ENCODE measurements around the gene SELENOV.

- TF ChIP-seq, protein P1, sequence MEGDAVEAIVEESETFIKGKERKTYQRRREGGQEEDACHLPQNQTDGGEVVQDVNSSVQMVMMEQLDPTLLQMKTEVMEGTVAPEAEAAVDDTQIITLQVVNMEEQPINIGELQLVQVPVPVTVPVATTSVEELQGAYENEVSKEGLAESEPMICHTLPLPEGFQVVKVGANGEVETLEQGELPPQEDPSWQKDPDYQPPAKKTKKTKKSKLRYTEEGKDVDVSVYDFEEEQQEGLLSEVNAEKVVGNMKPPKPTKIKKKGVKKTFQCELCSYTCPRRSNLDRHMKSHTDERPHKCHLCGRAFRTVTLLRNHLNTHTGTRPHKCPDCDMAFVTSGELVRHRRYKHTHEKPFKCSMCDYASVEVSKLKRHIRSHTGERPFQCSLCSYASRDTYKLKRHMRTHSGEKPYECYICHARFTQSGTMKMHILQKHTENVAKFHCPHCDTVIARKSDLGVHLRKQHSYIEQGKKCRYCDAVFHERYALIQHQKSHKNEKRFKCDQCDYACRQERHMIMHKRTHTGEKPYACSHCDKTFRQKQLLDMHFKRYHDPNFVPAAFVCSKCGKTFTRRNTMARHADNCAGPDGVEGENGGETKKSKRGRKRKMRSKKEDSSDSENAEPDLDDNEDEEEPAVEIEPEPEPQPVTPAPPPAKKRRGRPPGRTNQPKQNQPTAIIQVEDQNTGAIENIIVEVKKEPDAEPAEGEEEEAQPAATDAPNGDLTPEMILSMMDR (conservative IDR thresholded peaks at IDR 0.05; ENCODE audit: low read length) = no peak
- no peak for TF ChIP-seq EZH2phosphoT487 (IDR thresholded peaks at IDR 0.05; ENCODE audit: borderline replicate concordance)
These were observed 2.5 kb downstream of the SELENOV start for GRCh38 chr19:39517432-39517831.

Data from Loucy (cell line).